Hair follicular keratinocyte (primary cell): ENCODE measurements around the gene SHISAL1. TPM values are rescaled to one million over a fixed set of nuclear protein-coding genes. Genes with fewer than 3 reads are reported as not detected.

Experiments
- total RNA-seq: library from RNA; depleted of rRNA; stranded (reverse); fragments of >200 nt; gene quantifications from 2 replicates; pipeline ENCODE4 v1.2.3, GENCODE V29; 2015

SHISAL1 gene
- 1.6 and 3.5 TPM in 2 replicates for total RNA-seq

DNA sequence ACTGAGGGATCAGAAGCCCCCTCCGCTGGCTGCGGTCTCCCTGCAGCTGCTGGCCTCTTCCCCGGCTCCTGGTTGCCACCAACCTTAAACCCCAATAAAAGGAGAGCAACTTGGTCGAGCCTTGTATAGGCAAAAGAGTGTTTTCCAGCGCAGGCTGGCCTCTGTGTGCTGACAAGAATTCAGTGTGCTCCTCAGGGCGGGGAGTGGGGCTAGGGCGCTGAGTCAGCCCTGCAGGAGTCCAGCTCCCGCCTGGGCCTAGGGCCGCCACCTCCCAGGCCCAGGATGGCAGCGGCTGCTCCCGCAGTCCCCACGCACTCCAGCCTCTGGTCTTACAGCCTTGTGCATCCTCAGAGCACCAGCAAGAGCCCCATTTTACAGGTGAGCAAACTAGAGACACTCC is at the start of gene SHISAL1:
Gene SHISAL1, minus strand, starts transcription at position 186 of the 400 bp plus-strand sequence. CDS start 12,006 bp downstream, outside the sequence.

Other genes with a start within 250 kb of the SHISAL1 start
- not detected in 2 replicates for gene PARVG, start 132.0 kb downstream of the SHISAL1 start, total RNA-seq
- 9.2 and 10.7 TPM in 2 replicates for gene RTL6, start 185.3 kb upstream of the SHISAL1 start, total RNA-seq